HG03095 (cell line): ENCODE results near the gene C5orf52.
"Not testable (repeated sequence)": the region's sequence is repeated elsewhere in the genome, so short reads cannot be mapped to it uniquely, and the experiment has no call there.

Source experiments
- ATAC-seq: cut with Tn5 transposase; IDR thresholded peaks from one replicate; pipeline ENCODE4 v1.9.1; 2021; ENCODE audit warnings: moderate library complexity; ENCODE audit not compliant: unreplicated experiment

The C5orf52 gene

DNA sequence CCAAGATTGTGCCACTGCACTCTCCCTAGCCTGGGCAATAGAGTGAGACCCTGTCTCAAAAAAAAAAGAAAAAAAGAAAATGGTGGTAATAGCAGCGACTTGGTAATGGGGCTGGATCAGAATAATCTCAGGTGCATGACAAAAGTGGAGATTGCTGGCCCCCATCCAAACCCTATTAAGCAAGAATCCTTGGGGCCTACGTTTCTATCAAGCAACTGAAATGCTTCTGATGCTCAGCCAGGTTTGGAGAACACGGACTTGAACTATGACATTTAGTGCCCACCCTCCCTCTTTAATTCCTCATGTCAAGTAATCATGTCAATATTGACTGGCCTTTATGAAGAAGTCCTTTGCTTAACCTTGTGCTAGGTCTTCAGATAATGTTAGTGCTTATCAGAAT is 6.6 kb downstream of the C5orf52 start:
- ATAC-seq, result no peak

- ATAC-seq, result no peak
Measured at GRCh38 chr5:157679801-157680200, 8.5 kb downstream of the C5orf52 start.

GRCh38 chr5:157680239-157680638 is 8.9 kb downstream of the C5orf52 start:
- ATAC-seq, result no peak

DNA sequence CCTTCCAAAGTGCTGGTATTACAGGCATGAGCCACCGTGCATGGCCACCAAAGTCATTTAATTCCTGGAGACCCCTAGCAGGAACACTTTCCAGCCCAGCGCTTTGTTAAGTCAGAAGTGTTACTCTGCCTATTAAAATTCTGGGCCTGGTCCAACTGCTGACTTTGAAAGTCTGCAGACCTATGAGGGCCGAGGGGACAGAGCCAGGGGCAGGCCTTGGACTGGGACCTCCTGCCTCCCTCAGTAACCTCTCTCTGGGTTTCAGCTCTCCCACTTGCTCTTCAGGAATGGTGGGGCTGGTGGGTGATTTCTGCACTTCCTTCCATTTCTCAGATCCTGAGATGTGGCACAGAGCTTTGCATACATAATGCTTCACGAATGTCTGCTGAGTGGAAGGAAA is 9.7 kb downstream of the C5orf52 start:
- ATAC-seq, result no peak

DNA sequence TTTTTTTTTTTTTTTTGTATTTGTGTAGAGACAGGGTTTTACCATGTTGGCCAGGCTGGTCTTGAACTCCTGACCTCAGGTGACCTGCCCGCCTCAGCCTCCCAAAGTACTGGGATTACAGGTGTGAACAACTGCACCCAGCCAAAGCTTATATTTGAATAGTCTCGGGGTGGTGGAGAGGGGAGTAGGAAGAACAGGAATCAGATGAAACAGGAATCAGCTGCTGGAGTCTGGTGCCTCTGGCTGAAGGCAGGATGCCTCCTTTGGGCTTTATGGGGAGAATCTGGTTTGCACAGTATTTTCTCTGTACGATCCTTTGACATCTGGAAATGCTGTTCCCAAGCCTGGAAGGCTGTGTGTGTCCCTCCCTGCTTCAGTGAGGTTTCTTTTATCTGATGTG is 10.9 kb downstream of the C5orf52 start:
- no peak for ATAC-seq

GRCh38 chr5:157686276-157687197 is 15.2 kb downstream of the C5orf52 start:
- not testable (repeated sequence) for ATAC-seq

GRCh38 chr5:157687198-157687554 is 15.8 kb downstream of the C5orf52 start:
- no peak for ATAC-seq

DNA sequence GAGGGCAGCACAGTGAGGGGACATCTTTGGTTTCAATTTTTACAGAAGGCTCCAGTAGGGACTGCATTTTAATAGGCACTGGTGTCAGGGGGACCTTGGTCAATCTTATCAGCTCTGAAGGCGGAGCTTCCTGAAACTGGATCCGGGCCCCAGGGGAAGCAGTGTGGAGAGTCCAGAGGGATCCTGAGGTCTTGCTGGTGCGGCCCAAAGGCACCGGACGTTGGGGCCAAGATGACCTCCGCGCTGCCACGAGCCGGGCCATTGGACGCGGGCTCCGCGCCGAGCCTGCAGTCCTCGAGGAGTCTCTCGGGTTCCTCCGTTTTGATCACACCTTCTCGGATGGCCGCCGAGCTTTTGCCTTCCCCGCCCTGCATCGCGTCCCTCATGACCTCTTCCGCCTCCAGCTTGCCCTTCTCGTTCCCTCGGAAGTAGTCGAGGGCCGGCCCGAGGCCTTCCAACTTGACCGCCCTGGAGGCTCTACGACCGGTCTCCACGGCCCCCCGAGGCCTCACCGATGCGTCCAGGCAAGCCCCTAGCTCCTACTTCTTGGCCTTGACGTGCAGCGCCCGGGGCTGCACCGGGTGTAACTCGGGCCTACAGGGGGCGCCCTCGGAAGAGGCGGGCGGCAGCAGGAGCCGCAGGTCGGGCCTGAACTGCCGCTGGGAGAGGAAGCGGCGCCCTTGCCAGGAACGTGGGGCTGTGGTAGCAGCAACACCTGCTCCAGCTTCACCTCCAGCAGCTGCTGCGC is 18.8 kb downstream of the C5orf52 start:
- no peak for ATAC-seq

DNA sequence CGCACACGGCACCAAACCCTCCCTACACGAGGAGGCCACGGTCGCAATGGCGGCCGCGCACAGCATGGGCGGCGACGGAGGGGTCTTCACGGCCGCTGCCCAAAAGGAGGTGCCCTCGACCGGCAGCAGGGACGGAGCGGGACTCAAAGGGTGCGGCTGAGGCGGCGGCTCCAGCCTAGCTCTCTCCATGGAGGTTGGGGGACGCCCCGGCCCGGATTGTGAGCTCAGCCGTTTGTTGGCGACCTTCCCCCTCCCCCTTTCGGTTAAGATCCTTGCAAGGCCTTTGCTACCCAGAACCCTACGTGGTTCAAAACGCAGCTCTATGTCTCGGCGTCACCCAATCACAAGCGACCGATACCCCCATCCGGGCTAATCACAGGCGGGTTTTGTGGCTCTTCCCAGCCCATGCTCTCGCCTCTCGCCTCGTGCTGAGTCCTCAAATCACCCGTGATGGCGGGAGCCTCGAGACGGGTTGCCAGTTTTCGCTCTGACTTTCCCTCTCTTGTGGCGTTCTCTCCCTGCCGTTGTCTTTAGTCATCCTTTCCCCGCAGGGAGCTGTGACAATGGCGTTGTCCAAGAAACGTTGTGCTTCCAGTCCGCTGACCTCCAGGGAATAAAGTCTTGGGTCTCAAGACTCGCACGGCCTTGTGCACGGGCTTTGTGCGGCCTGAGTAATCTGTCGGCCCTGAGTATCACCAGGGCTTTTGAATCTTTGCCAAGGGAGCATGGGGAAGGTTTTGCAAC is 19.5 kb downstream of the C5orf52 start:
- no peak for ATAC-seq

- not testable (repeated sequence) for ATAC-seq
Measured at GRCh38 chr5:157693816-157694215, 22.5 kb downstream of the C5orf52 start.

DNA sequence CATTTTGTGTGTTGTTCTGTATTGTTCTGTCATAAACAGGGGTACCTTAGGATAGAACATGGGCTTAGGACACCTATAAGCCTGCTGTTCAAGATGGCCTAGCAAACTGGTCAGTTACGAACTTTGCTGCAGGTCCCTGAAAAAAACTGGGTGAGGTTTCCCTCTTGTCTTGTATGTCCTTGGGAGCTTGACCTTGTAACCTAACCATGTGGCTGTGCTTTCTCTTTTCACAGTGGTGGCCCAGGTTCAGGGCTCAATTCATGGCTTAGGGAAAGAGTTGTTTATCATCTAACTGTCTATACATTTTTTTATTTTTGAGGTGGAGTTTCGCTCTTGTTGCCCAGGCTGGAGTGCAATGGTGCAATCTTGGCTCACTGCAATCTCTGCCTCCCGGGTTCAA is 24.8 kb downstream of the C5orf52 start:
- not testable (repeated sequence) for ATAC-seq

DNA sequence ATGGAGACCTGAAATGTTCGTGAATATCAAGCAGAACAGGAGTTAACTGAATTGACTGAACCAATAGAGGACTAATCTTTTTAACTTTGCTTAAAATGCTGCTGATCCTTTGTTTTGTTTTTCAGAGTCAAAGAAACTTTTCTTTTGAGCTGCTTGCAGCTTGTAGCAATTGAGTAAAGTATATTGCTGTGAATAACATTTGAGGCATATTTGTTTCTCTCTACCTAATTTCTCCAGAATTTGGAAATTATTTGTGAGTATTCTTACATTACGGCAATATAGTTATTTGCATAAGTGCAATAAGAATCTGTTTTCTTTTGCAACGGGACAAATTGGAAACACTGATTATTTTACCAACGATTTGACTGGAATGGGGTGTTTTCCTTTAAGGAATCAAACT is 27.3 kb downstream of the C5orf52 start:
- ATAC-seq, result not testable (repeated sequence)

DNA sequence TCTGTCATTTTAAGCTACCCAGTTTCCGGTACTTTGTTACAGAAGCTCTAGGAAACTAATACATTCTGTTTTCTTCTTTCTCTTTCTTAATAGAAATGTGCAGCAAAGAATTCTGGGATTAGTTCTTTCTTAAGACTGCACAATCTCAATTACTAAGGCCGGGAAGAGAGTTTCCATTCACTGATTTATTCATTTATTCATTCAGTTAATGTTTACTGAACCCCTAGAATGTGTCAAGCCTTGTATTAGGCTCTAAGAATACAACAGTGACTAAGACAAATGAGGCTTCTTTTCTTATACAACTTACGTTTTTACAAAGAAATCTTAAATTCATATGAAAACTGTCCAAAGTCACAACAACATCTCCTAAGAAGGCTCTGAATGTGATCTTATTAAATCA is 32.4 kb downstream of the C5orf52 start:
- no peak for ATAC-seq

DNA sequence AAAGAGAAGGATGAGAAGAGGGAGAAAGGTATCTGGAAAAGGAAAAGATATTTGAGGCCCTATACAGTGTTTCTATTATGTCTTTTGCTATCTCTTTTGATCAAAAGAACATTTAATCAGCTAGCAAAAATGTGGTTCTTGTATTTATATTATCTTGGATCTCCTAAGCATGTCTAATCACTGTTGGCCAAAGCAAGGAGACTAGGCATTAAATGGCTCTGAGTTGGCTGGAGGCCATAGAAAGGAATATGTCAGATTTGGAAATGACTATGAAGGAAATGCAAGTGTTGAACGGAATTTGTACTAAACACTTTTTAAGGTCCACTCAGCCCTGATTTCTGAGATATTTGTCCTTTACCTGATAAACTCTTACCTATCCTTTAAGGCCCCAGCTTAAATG is 37.5 kb downstream of the C5orf52 start:
- no peak for ATAC-seq

GRCh38 chr5:157709346-157709745 is 38.0 kb downstream of the C5orf52 start:
- no peak for ATAC-seq

GRCh38 chr5:157710431-157710830 is 39.1 kb downstream of the C5orf52 start:
- no peak for ATAC-seq

DNA sequence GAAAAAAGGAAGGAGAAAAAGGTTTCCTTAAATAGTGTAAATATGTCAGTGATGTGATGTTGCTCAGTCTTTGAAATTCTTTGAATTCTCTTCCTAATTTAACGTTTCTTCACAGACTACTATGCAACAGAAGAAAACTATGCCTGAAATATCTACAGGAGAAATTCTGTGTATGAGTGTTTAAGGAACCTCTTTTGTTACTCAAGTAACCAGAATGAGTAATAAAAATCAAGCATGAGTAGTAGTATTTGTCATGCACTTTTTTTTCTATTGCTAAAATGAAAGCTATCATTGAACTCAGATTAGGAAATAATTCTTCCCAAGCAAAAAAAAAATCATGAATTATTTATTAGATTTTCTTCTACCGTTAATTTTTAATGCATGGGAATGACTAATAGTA is 39.5 kb downstream of the C5orf52 start:
- no peak for ATAC-seq

- ATAC-seq, result no peak
Measured at GRCh38 chr5:157713830-157714595, 42.7 kb downstream of the C5orf52 start.

DNA sequence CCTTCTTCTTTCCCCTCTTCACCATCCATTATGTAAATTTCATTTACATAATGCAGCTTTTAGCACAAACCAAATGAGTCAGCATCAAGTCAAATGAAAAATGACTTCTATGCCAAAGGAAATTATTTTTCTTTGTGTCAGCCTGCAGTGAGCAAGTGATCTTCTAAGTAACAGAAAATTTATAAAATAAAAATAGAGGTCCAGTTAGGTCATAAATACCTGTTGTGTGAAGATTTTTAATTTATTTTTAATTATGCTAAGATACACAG is 43.2 kb downstream of the C5orf52 start:
- ATAC-seq, result no peak

GRCh38 chr5:157718519-157718918 is 47.2 kb downstream of the C5orf52 start:
- peak; percentile 80 for ATAC-seq

DNA sequence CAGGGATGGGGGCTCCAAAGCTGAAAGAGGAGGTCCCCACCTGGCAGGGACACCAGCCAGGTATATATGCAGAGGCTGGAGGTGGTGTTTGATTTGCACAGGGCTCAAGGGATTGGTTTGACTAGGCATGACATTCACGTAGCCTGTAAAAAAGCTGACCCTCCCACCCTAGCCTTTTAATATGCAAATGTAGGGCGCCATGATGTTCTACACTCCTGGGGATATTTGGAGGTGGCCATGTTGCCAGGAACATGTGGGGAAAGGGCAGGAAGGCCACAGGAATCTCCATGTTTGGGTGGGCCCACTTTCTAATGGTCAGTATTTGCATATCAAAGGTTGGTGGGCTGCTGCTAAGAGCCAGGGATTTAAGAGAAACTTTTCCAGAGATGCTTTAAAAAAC is 47.9 kb downstream of the C5orf52 start:
- ATAC-seq, result no peak
